GM12878 (cell line): ENCODE data around the gene ANKDD1A. TPM values are rescaled to one million over a fixed set of nuclear protein-coding genes. Genes with fewer than 3 reads are reported as not detected.

ENCODE experiments used
- ATAC-seq: fragments of 200-7000 bp; cut with Tn5 transposase; 3 replicates; pipeline ENCODE4 v1.9.1; 2020; ENCODE audit warnings: mild to moderate bottlenecking, moderate library complexity
- BruUV-seq: library from RNA; stranded (reverse); fragments of 400-500 nt; replicated peaks from 2 replicates; lab custom pipeline; 2021; lab: Mats Ljungman, UMichigan
- CTCF ChIA-PET: fragments of 300-600 bp; sonication (Branson Sonifier 250); formaldehyde crosslinking; extraction: SDS; loops from one replicate; lab custom pipeline; 2021; ENCODE audit warnings: inconsistent platforms; lab: Yijun Ruan, JAX
- POLR2A ChIA-PET: fragments of 350-600 bp; formaldehyde crosslinking; extraction: SDS; loops from one replicate; lab custom pipeline; 2021; ENCODE audit warnings: inconsistent platforms; lab: Charles Lee
- RAD21 ChIA-PET: fragments of 300-600 bp; sonication (Branson Sonifier 250); formaldehyde crosslinking; loops from one replicate; lab custom pipeline; 2023; ENCODE audit warnings: antibody characterized with exemption; ENCODE audit not compliant: unreplicated experiment; lab: Charles Lee
- SMC1A ChIA-PET: fragments of 300-600 bp; sonication (Branson Sonifier 250); formaldehyde crosslinking; loops from one replicate; lab custom pipeline; 2023; ENCODE audit not compliant: unreplicated experiment, uncharacterized antibody; lab: Charles Lee
- DNase-seq: peaks from one replicate; pipeline ENCODE4 v3.0.0-alpha.2; 2011; ENCODE audit warnings: low read depth, low spot score
- FAIRE-seq: peaks from 3 replicates; lab custom pipeline; 2011; peaks lifted over from hg19 to GRCh38; lab: Jason Lieb, UNC
- H2AFZ ChIP-seq: 2 replicates; pipeline ENCODE4 v1.6.0; 2011; ENCODE audit warnings: low read depth, low read length, control low read depth; ENCODE audit not compliant: control insufficient read depth
- H3K27ac ChIP-seq: 2 replicates; pipeline ENCODE4 v1.5.1; 2011; ENCODE audit warnings: control low read depth; ENCODE audit not compliant: control insufficient read depth, insufficient read depth
- H3K27me3 ChIP-seq, 2 experiments: replicated peaks in 1 of 2; 2 replicates each; pipeline versions ENCODE4 v1.6.0 to v1.6.1; 2011; ENCODE audit warnings: low read length in 1 of 2; ENCODE audit not compliant: control insufficient read depth in 2 of 2, insufficient read depth in 2 of 2
- H3K36me3 ChIP-seq, 2 experiments: 2 replicates each; pipeline ENCODE4 v1.5.1; 2011; ENCODE audit warnings: low read length in 1 of 2; ENCODE audit not compliant: control insufficient read depth in 2 of 2, insufficient read depth in 2 of 2
- H3K4me1 ChIP-seq: 2 replicates; pipeline ENCODE4 v1.6.1; 2011; ENCODE audit warnings: mild to moderate bottlenecking, low read length, moderate library complexity, mixed read lengths; ENCODE audit not compliant: control insufficient read depth, insufficient read depth
- H3K4me2 ChIP-seq: 2 replicates; pipeline ENCODE4 v1.6.0; 2011; ENCODE audit warnings: control low read depth; ENCODE audit not compliant: control insufficient read depth, insufficient read depth
- H3K4me3 ChIP-seq: fragments of 200-600 bp; sonication (generic); 2 replicates; pipeline ENCODE4 v1.5.1; 2016
- H3K79me2 ChIP-seq: 2 replicates; pipeline ENCODE4 v1.6.0; 2011; ENCODE audit warnings: low read length; ENCODE audit not compliant: control insufficient read depth, insufficient read depth
- H3K9ac ChIP-seq: 2 replicates; pipeline ENCODE4 v1.8.0; 2011; ENCODE audit warnings: low read length, control low read depth, mixed read lengths; ENCODE audit not compliant: control insufficient read depth, insufficient read depth
- H3K9me3 ChIP-seq: replicated peaks from 3 replicates; pipeline ENCODE4 v1.5.1; 2011; ENCODE audit warnings: mild to moderate bottlenecking, low read length; ENCODE audit not compliant: control insufficient read depth, insufficient read depth
- H4K20me1 ChIP-seq: 2 replicates; pipeline ENCODE4 v1.6.0; 2011; ENCODE audit not compliant: control insufficient read depth, insufficient read depth
- ELK1 ChIP-seq: IDR thresholded peaks from 2 replicates; pipeline ENCODE4 v1.6.1; 2012; ENCODE audit warnings: low read depth, low read length, improper control_type of control experiment
- FOXK2 ChIP-seq: fragments of 450-650 bp; IDR thresholded peaks from 2 replicates; pipeline ENCODE4 v1.6.1; 2017; ENCODE audit warnings: mild to moderate bottlenecking, moderate library complexity
- KLF5 ChIP-seq: fragments of 450-650 bp; IDR thresholded peaks from 2 replicates; pipeline ENCODE4 v1.6.1; 2014; ENCODE audit warnings: mild to moderate bottlenecking; ENCODE audit not compliant: partially characterized antibody
- NFXL1 ChIP-seq: fragments of 450-650 bp; IDR thresholded peaks from 2 replicates; pipeline ENCODE4 v1.6.1; 2017; ENCODE audit warnings: antibody characterized with exemption, mild to moderate bottlenecking, borderline replicate concordance
- NKRF ChIP-seq: fragments of 450-650 bp; conservative IDR thresholded peaks from 2 replicates; pipeline ENCODE4 v1.6.1; 2017; ENCODE audit warnings: mild to moderate bottlenecking, moderate library complexity
- NR2C2 ChIP-seq: IDR thresholded peaks from 2 replicates; pipeline ENCODE4 v1.6.1; 2011; ENCODE audit warnings: borderline replicate concordance, low read depth; ENCODE audit not compliant: control insufficient read depth, insufficient read length
- PML ChIP-seq: IDR thresholded peaks from 2 replicates; pipeline ENCODE4 v1.6.1; 2012; ENCODE audit warnings: low read length, inconsistent platforms
- SIX5 ChIP-seq: IDR thresholded peaks from 2 replicates; pipeline ENCODE4 v1.6.1; 2011; ENCODE audit warnings: mild to moderate bottlenecking, low read depth, low read length, moderate library complexity; ENCODE audit not compliant: severe bottlenecking
- SMAD1 ChIP-seq: fragments of 450-650 bp; IDR thresholded peaks from 2 replicates; pipeline ENCODE4 v1.6.1; 2018; ENCODE audit warnings: mild to moderate bottlenecking, low read depth; ENCODE audit not compliant: partially characterized antibody
- ZZZ3 ChIP-seq: IDR thresholded peaks from 2 replicates; pipeline ENCODE4 v1.6.1; 2011; ENCODE audit warnings: low read depth; ENCODE audit not compliant: control insufficient read depth, insufficient read length
- WGBS: methylation state at CpG from one replicate; pipeline ENCODE4 v1.1.6; 2016; ENCODE audit warnings: low lambda C conversion rate; ENCODE audit not compliant: insufficient replicate concordance, insufficient coverage; ENCODE audit errors: missing lambda C conversion rate; 5-methylcytosine and 5-hydroxymethylcytosine counted together
- in situ Hi-C: fragments of 300-500 bp; cut with MboI; formaldehyde crosslinking; loops from 9 replicates; pipeline ENCODE4 v1.14.3; 2018; ENCODE audit warnings: mixed read lengths
- intact Hi-C: fragments of 100-400 bp; cut with micrococcal nuclease; formaldehyde crosslinking; loops from one replicate; pipeline ENCODE4 v1.14.2; 2022; ENCODE audit not compliant: unreplicated experiment
- polyA plus RNA-seq, 11 experiments: library from polyadenylated mRNA; depleted of rRNA in 4 of 11; unstranded in 6 of 11; stranded (reverse) in 5 of 11; fragments of >200 nt; fragmentation: Nextera tagmentation in 4 of 11; fragmentation: Illumina TruSeq in 1 of 11; extraction: Ambion mirVana in 4 of 11; extraction: Trizol in 1 of 11; gene quantifications; 1 replicate in 1 of 11; 2 replicates in 10 of 11; pipeline versions ENCODE4 v1.2.1 to v1.2.3, GENCODE V29; 2011 to 2016; ENCODE audit warnings: inconsistent platforms in 2 of 11, missing spikeins in 2 of 11, low read depth in 1 of 11
- total RNA-seq, 4 experiments: library from RNA; depleted of rRNA in 3 of 4; stranded (reverse); fragments of >200 nt in 3 of 4; fragmentation: Illumina TruSeq in 1 of 4; extraction: Trizol in 1 of 4; gene quantifications; 2 replicates each; pipeline versions ENCODE4 v1.2.1 to v1.2.3, GENCODE V29; 2013 to 2021

ANKDD1A gene
- total and polyA plus RNA-seq, 10 of the 15 experiments (the other 5 are each of a cell fraction or from before 2014, with no cell fraction given), result 1.5 to 6.6 (median 4.1) TPM

DNA sequence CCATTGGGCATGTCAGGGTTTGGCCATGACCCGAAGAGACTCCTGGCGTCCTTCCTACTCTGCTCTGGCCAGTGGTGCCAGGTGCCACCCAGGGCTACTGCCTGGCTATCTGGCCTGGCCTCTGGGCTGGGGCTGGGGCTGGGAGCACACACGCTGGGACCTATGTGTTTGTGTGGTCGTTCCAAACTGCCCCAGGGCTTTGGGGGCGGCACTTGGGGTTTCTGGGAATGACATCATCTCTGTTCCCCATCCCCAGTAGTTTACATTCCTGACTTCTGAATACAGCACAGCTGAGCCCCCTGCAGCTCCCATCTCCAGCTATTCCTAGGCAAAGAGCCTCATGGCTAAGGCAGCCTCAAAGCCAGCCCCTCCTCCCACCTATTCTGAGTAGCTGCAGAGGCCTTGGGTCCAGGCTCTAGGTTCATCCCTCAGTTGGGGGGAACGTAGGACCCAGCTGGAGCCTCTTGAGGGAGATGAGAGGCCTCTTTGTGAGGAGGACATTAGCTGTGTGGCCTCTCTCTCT, 45.6 kb upstream of the ANKDD1A start:
- no TSS peak for BruUV-seq
- ChIA-PET SMC1A (interaction anchor here (0.7 to 8.5 kb wide), 6 partner anchors 14 to 57 kb away, joined by 3 to 51 read pairs (median 4); no protein-coding TSS in a partner anchor), POLR2A (interaction anchor here (1.2 to 3.2 kb wide), 3 partner anchors 22 to 28 kb away, joined by 3 to 14 read pairs (median 5); no protein-coding TSS in a partner anchor), CTCF (interaction anchor here (0.7 to 1.0 kb wide), 3 partner anchors 11 to 28 kb away, joined by 3 to 5 read pairs (median 4); no protein-coding TSS in a partner anchor), RAD21 (interaction anchor here (1.0 to 4.2 kb wide), 3 partner anchors 17 to 28 kb away, joined by 3 to 33 read pairs (median 14); partner anchors contain the start of gene PLEKHO2)
- Histone ChIP-seq H3K4me1 (peaks cover 6% of the 10 kb centered on the region), H3K4me2 (no peak overlapping the region), H3K9ac (no peak overlapping the region), H2AFZ (no peak overlapping the region), H3K27me3 (no peaks in the 10 kb centered on the region), H3K9me3 (no peaks in the 10 kb centered on the region; the same call in 2 of the 3 replicates), H3K79me2 (no peaks in the 10 kb centered on the region), H4K20me1 (no peaks in the 10 kb centered on the region), H3K4me3 (no peak overlapping the region), H3K36me3 (peaks cover 15 to 38% of the 10 kb centered on the region in 2 experiments), H3K27ac (no peak overlapping the region)
- DNase-seq (no peak), FAIRE-seq (no peak), ATAC-seq (no peak; the same call in 2 of the 3 replicates)
- TF ChIP-seq ELK1, result no peak
- no peak for TF ChIP-seq NFXL1
- TF ChIP-seq KLF5, result no peak
- no peak for TF ChIP-seq PML
- no peak for TF ChIP-seq SIX5
- no peak for TF ChIP-seq FOXK2
- no peak for TF ChIP-seq NR2C2
- TF ChIP-seq ZZZ3, result no peak
- TF ChIP-seq NKRF, result no peak
- TF ChIP-seq SMAD1, result no peak
- intact Hi-C loops (no loop called here), in situ Hi-C loops (no loop called here)
- WGBS, result 77% methylated on average over 6 of the region's 6 CpGs
